Transverse colon (tissue), 4 donors: ENCODE results near the gene HDAC9.

Source experiments
- EP300 ChIP-seq: sonication (generic); formaldehyde crosslinking; IDR thresholded peaks from one replicate; pipeline ENCODE4 v1.6.1; 2017; ENCODE audit warnings: antibody characterized with exemption, low read depth
- POLR2A ChIP-seq: fragments of 450-650 bp; IDR thresholded peaks from one replicate; pipeline ENCODE4 v1.6.1; 2016; ENCODE audit warnings: antibody characterized with exemption, mild to moderate bottlenecking, moderate library complexity
- POLR2AphosphoS5 ChIP-seq, 3 donors: sonication (generic); formaldehyde crosslinking; IDR thresholded peaks; one replicate each; pipeline ENCODE4 v1.6.1; 2016; ENCODE audit warnings: antibody characterized with exemption in 3 of 3
- TF ChIP-seq, protein P1 (sequence below), 5 experiments: fragments of 200-600 bp in 3 of 5; fragments of 450-650 bp in 2 of 5; sonication (generic) in 3 of 5; IDR thresholded peaks; 1 replicate in 2 of 5; 2 replicates in 3 of 5; pipeline ENCODE4 v1.5.1; 2016 to 2017; ENCODE audit warnings: antibody characterized with exemption in 5 of 5, inconsistent platforms in 3 of 5, mild to moderate bottlenecking in 2 of 5, moderate library complexity in 1 of 5

DNA sequence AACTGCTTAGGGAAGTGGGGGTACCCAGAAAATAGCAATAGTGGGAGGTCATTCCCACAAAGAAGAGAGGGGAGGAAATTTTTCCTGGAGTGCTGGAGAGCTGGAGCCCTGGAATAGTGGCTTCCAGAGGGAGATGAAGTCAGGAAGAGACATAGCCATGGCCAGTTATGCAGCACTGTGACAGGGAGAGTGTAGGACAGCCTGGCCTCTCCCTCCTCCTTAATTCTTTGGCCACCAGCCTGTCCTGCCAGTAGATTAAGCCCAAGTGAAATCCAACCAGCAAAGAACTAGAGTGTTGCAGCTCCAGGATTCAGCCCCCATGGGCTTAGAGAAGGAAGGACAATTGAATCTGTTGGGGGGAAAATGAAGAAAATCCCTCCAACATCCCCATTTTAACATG, 130.5 kb downstream of the HDAC9 start:
- TF ChIP-seq POLR2A (no peak), POLR2AphosphoS5 (IDR thresholded peaks at IDR 0.05) (no peak), EP300 (no peak)
- TF ChIP-seq, protein P1, sequence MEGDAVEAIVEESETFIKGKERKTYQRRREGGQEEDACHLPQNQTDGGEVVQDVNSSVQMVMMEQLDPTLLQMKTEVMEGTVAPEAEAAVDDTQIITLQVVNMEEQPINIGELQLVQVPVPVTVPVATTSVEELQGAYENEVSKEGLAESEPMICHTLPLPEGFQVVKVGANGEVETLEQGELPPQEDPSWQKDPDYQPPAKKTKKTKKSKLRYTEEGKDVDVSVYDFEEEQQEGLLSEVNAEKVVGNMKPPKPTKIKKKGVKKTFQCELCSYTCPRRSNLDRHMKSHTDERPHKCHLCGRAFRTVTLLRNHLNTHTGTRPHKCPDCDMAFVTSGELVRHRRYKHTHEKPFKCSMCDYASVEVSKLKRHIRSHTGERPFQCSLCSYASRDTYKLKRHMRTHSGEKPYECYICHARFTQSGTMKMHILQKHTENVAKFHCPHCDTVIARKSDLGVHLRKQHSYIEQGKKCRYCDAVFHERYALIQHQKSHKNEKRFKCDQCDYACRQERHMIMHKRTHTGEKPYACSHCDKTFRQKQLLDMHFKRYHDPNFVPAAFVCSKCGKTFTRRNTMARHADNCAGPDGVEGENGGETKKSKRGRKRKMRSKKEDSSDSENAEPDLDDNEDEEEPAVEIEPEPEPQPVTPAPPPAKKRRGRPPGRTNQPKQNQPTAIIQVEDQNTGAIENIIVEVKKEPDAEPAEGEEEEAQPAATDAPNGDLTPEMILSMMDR (IDR thresholded peaks at IDR 0.05) = no peak
